Left ventricle myocardium inferior (tissue), 1 donor: ENCODE results near the gene LIMCH1. TPM values are rescaled to one million over a fixed set of nuclear protein-coding genes. Genes with fewer than 3 reads are reported as not detected.

ENCODE experiments used
- DNase-seq: peaks from one replicate; pipeline ENCODE4 v3.0.0-alpha.2; 2020
- H3K27ac ChIP-seq: fragments of 200-600 bp; replicated peaks from 2 replicates; pipeline ENCODE4 v1.8.0; 2021
- H3K27me3 ChIP-seq: fragments of 200-600 bp; 2 replicates; pipeline ENCODE4 v1.8.0; 2021; ENCODE audit warnings: low read depth
- H3K36me3 ChIP-seq: fragments of 200-600 bp; 2 replicates; pipeline ENCODE4 v1.8.0; 2021
- H3K4me1 ChIP-seq: fragments of 200-600 bp; 2 replicates; pipeline ENCODE4 v1.8.0; 2021
- H3K4me3 ChIP-seq: fragments of 200-600 bp; 2 replicates; pipeline ENCODE4 v1.8.0; 2021; ENCODE audit warnings: mild to moderate bottlenecking, moderate library complexity
- H3K9me3 ChIP-seq: fragments of 200-600 bp; replicated peaks from 2 replicates; pipeline ENCODE4 v1.8.0; 2021
- intact Hi-C: fragments of 100-400 bp; cut with micrococcal nuclease; formaldehyde crosslinking; loops from one replicate; pipeline ENCODE4 v1.11.0; 2022
- total RNA-seq: library from RNA; stranded (reverse); fragmentation: NEBNext Ultra II Directional; extraction: Animal tissue kit (Norgen Biotek cat#: 25700); gene quantifications from one replicate; pipeline ENCODE4 v1.2.1, GENCODE V29; 2021
- TF ChIP-seq, protein P1 (sequence below): fragments of 200-600 bp; IDR thresholded peaks from 2 replicates; pipeline ENCODE4 v1.8.0; 2021; ENCODE audit warnings: antibody characterized with exemption, mild to moderate bottlenecking, borderline replicate concordance
- donor health status: DM: no; HTN: yes; CAD: no; lungs with severe emphysema.

LIMCH1 gene
- total RNA-seq, 1 donor from 2014 or later: 382 TPM

DNA sequence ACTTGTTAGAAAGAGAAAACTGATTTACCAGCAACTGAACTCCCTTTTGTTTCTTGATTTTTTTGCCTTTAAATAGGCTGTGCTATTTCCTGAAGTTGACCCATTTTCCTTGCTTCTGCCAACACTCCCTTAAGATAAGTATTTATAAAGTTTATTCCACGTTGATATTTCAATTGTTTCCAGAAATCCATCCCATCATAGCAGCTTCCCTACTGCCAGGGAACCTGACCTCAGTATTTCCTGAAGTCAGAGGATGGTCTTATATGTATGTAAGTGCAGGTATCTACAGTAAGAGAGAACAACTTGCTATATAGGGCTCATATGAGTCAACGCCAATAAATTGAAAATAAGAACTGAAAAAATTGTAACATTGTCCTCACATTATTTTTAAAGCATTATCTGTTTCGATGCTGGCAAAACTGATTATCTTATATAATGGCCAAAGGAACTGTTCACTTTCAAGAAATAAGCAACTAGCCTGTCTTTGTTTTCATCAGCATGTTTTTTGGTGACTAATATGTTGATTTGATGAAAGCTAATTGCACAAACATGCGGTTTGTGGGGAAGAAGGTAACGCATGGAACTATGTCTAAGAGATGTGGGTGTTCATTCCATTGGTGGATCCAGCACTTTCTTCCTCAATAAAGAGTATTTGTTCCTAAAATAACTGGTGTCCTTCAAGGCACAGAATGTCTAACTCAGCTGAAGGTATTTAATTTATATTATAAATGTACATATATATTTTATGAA is 4.7 kb downstream of the LIMCH1 start:
- H3K4me3 ChIP-seq: no peak overlapping the region
- no peak for DNase-seq
- H3K4me1 ChIP-seq: peaks cover 94% of the 10 kb centered on the region
- no peaks in the 10 kb centered on the region for H3K27me3 ChIP-seq
- H3K36me3 ChIP-seq: no peaks in the 10 kb centered on the region
- intact Hi-C loops: no loop called here
- no peaks in the 10 kb centered on the region for H3K9me3 ChIP-seq
- TF ChIP-seq, protein P1, sequence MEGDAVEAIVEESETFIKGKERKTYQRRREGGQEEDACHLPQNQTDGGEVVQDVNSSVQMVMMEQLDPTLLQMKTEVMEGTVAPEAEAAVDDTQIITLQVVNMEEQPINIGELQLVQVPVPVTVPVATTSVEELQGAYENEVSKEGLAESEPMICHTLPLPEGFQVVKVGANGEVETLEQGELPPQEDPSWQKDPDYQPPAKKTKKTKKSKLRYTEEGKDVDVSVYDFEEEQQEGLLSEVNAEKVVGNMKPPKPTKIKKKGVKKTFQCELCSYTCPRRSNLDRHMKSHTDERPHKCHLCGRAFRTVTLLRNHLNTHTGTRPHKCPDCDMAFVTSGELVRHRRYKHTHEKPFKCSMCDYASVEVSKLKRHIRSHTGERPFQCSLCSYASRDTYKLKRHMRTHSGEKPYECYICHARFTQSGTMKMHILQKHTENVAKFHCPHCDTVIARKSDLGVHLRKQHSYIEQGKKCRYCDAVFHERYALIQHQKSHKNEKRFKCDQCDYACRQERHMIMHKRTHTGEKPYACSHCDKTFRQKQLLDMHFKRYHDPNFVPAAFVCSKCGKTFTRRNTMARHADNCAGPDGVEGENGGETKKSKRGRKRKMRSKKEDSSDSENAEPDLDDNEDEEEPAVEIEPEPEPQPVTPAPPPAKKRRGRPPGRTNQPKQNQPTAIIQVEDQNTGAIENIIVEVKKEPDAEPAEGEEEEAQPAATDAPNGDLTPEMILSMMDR: no peak
- peak overlapping the region; percentile 91 for H3K27ac ChIP-seq

DNA sequence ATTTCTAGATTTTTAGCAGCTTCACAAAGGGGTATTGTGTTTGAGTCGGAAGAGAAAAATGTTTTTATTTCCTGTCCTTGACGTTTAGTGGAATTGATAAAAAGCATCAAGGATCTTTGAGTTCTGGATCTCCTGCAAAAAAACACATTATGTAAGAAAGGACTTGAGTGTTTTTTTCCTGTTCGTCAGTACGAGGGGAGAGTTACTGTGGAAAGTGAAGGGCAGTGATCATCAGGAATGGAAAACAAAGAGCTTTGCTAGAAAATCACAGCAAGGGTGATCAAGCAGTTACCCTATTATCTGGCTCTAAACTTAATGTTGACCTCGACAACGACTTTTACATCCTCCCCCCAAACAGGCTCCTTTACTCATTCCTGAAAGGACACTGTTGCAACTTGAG is 7.3 kb downstream of the LIMCH1 start:
- Histone ChIP-seq H3K27me3 (no peaks in the 10 kb centered on the region), H3K4me3 (no peak overlapping the region), H3K36me3 (no peaks in the 10 kb centered on the region), H3K9me3 (no peaks in the 10 kb centered on the region), H3K27ac (peak overlapping the region; percentile 91), H3K4me1 (peaks cover 94% of the 10 kb centered on the region)
- TF ChIP-seq, protein P1: no peak
- DNase-seq: no peak
- intact Hi-C loops: no loop called here

DNA sequence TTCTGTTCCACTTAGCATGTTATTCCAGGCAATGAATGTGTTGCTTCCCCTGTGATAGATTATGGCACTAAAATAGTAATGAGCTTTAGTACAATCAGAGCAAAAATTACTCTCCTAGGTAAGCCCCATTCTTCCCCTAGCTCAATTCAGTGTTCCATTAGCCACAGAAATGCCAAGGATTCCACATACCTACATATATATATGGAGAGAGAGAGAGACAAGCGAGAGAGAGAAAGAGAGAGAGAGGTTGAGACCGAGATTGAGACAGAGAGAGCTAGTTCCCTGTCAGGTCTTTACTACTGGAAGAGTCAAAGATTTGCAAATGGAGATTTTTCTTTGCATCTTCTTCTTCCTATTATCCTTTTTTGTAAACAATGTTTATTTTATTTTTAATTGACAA is 8.7 kb downstream of the LIMCH1 start:
- H3K4me1 ChIP-seq: peaks cover 94% of the 10 kb centered on the region
- intact Hi-C loops: no loop called here
- no peak for DNase-seq
- TF ChIP-seq, protein P1: no peak
- no peak overlapping the region for H3K4me3 ChIP-seq
- H3K27me3 ChIP-seq: no peaks in the 10 kb centered on the region
- H3K27ac ChIP-seq: peak overlapping the region; percentile 91
- no peaks in the 10 kb centered on the region for H3K9me3 ChIP-seq
- H3K36me3 ChIP-seq: no peaks in the 10 kb centered on the region

DNA sequence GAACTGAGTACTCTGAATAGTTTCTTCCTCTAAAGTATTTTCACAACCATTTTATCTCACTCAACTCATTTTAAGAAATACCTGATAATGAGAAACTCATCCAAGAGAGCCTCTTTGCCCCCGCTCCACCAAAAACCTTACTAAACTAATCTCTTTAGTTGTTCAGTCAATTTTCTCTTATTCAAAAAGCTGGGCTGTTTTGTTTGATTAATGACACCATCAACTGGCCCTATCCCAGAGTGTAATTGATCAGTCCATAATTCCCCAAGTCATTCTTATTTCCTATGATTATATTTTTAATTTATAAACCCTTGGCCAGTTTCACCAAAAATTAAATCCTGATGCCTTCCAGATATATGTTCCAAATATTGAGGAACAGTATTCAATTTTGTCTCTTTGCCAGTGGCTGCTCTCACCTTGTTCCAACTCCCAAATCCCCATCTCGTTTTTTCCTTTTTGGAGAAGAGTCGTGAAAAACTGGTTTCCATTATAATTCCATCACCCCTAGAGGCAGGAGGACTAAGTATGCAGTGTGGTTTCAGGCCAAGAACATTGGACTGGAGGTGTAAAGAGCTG is 10.4 kb downstream of the LIMCH1 start:
- Histone ChIP-seq H3K36me3 (no peaks in the 10 kb centered on the region), H3K4me3 (no peak overlapping the region), H3K27ac (peak overlapping the region; percentile 56), H3K4me1 (peaks cover 94% of the 10 kb centered on the region), H3K9me3 (no peaks in the 10 kb centered on the region), H3K27me3 (no peaks in the 10 kb centered on the region)
- intact Hi-C loops: no loop called here
- no peak for DNase-seq
- TF ChIP-seq, protein P1: no peak

DNA sequence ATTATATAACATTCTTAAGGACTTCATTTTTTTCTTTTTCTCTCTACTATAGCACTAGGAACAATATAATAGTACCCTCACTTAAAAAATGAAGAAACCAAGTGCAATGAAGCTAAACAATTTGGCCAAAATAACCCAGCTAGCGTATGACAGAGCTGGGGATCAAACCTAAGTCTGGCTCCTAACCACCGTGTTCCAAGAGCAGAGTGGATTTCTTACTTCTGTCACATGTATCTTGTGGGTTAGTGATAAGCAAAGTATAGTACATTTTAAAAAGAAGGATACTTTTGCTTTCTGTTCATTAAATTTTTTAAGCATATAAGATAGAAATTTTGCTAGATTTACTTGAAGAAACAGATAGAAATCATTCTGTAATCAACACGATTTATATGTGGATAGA is 11.5 kb downstream of the LIMCH1 start:
- Histone ChIP-seq H3K36me3 (no peaks in the 10 kb centered on the region), H3K27me3 (no peaks in the 10 kb centered on the region), H3K4me3 (no peak overlapping the region), H3K4me1 (peaks cover 88% of the 10 kb centered on the region), H3K9me3 (no peaks in the 10 kb centered on the region), H3K27ac (peak overlapping the region; percentile 56)
- intact Hi-C loops: no loop called here
- TF ChIP-seq, protein P1: no peak
- DNase-seq: no peak
